GM19193 (cell line): Measurements from ENCODE around the gene SEC11C.

Experiments used
- POLR2A ChIP-seq: IDR thresholded peaks from 4 replicates; pipeline ENCODE4 v1.6.1; 2011; ENCODE audit not compliant: insufficient read depth, insufficient read length; ENCODE audit errors: extremely low read depth

The SEC11C gene

DNA sequence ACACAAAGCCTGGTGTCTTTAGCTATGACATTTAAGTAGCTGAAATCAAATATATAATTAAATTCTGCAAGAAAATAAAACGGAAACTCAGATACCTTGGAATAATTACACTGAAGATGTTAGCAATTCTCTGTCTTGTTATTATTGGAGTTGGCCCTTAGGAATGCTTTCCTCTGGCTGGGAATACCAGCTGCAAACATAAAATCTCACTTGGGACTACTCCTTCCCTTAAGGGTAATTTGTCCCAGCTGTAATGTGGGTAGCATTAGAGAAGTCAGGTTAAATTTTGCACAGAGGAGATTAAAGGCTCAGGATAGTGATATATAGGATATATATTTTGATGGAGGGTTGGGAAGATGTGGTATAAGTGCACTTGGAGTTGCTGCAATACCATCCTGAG, 43.0 kb downstream of the SEC11C start:
- no peak for TF ChIP-seq POLR2A

DNA sequence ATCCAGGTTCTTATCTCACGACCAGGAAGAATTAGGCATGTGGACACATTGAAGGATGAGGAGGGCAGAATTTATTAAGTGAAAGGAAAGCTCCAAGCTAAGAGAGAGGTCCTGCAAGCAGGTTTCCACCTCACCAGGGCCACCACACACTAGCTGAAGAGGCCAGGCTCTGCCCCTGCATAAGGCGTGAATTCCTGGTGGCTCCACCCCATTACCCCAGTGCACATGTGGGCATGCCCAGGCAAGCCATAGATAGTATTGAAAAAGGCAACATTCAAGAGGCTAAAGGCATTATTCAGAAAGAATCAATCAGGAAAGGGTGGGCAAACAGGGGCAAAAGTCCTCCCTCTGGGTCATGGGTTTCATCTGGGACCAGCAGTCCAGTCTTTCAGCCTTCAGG, 49.3 kb downstream of the SEC11C start:
- no peak for TF ChIP-seq POLR2A

DNA sequence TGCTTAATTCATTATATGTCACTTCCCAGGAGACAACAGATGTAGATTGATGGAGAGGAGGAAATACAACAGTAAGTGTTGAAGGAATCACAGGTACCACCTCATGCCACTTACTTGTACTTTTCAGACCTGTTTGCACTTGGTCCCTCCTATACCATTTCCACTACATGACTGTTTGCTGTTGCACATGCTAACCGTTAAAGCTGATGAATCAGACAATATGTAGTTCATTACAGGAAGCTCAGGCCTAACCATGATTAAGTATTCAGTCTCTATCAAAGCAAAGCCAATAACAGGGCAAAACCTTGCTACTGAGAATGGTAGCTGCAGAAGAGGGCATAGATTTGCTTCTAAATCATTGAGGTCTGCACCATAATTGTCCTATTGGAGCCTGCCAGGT, 50.1 kb downstream of the SEC11C start:
- no peak for TF ChIP-seq POLR2A

DNA sequence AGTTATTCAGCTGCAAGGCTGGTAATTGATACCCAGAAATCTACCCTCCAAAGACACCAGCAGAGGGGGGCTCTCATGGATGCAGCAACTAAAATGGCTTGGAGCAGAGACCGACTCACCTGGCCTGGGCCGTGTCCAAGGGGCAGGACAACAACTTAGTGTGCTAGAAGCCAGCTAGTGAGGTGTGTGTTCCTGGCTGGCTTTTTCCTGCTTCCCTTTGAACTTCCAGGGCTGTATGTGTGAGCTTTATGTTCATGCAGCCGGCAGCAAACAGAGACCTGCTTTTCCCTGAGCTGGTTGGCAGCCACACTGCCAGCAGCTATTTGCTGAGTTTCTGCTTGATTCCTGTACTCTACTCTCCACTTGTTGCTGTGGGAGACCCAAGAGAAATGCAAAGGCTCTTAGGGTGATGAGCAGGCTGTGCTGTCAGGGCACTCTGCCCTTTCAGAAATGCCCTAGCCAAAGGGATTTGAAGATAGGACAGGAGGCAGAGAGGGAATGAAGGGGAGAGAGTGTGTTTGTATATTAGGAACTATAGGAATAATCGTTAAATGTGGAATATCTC, 56.6 kb downstream of the SEC11C start:
- TF ChIP-seq POLR2A, result no peak

DNA sequence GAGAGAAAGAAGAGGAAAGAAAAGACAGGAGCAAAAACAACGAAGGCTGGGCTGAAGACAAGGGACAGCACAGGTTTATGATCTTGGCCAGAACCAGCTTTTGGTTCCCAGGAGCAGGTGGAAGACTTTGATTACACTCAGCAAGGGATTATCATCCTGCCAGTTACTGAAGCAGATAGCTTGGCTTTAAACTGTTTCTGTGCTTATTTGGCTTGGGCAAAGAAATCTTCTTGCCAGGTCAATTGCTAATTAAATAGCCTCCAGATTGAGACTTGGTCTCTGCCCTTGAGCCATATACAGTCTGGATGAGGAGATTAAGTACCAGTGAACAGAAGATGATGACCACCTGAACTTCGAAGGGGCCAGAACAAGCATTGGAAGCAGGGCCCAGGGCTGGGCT, 58.0 kb downstream of the SEC11C start:
- no peak for TF ChIP-seq POLR2A

DNA sequence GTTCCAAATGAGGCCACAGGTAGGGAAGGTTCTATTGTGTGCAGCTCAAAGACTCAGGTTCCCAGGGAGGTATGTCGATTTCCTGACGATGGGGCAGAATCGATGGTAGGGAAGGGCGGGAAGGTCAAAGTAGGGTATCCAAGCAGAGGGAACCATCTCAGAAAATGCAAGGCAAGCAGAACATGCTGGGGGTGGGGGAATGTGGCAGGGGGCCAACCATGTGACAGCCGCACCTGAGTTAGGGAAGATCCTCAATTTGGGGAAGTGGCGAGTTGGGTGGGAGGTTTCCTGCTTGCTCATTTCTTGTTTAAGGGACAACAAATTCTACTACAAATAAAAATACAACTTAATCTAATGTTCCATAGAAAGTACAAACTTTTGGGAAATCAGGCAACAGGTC, 58.5 kb downstream of the SEC11C start:
- TF ChIP-seq POLR2A, result no peak

DNA sequence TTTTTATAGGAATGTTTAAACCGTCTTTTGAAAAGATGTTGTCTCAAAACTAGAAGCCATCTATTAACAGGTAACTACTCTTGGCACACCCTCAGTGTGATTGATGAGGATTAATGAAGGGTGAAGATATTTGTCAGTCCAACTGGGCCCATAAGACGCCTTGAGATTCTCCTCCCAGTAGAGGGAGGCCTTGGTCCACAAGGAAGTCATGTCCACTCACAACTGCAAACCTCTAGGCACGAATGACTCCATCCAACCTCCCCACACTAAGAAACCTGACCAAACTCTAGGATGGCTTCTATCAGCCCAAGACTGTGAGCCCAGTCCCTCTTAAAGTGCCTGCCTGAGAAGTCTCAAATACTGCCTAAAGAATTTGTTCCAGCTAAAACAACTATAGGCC, 61.1 kb downstream of the SEC11C start:
- TF ChIP-seq POLR2A, result no peak

DNA sequence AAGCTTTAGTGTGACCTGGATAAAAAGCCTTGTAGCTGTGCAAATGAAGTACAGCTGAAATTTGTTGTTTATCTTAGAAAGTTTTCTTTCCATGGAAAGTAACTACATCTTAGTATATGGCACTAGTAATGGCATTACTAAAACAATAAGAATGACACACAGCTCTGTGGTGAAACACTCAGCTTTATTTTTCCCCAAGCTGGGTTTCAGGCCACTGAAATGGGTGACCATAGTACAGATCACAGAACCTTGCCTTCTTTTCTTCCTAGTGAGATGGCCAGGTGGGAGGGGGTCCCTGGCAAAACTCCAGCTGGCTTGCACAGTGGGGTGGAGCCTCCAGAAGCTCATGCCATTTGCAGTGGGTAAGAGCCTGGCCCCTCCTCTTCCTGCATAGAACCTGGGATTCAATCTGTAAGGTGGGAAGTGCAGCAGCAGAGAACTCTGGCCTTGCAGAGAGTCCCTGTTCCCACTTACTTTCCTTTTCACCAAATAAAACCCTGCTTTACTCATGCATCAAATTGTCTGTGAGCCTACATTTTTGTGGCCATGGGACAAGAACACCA, 62.7 kb downstream of the SEC11C start:
- TF ChIP-seq POLR2A, result no peak

DNA sequence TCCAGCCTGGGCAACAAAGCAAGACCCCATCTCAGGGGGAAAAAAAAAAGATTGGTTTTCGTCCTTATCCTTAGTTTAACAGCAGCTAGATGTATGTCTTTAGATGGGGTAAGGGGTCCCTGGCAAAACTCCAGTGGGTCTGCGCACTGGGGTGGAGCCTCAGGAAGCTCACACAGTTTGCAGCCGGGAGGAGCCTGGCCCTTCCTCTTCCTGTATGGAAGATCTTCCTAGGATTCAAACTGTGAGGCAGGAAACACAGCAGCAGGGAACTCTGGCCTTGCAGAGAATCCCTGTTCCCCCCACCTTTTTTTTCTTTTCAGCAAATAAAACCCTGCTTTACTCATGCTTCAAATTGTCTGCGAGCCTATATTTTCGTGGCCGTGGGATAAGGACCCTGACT, 67.8 kb downstream of the SEC11C start:
- no peak for TF ChIP-seq POLR2A
